Stimulated activated CD8-positive, alpha-beta memory T cell treated with anti-CD3 and anti-CD28 coated beads, Interleukin-15, amount 100 ng/mL, for 4 hours (primary cell): ENCODE results near the gene SFXN5.
"Not testable (repeated sequence)": the region's sequence is repeated elsewhere in the genome, so short reads cannot be mapped to it uniquely, and the experiment has no call there.

ENCODE experiments used
- DNase-seq, 2 donors: peaks; one replicate each; pipeline ENCODE4 v3.0.0-alpha.2; 2020; ENCODE audit warnings: low read depth in 2 of 2

The SFXN5 gene

GRCh38 chr2:73101626-73102256 lies 30.2 kb upstream of the SFXN5 start:
- DNase-seq, result no peak

GRCh38 chr2:73100956-73101355 lies 29.4 kb upstream of the SFXN5 start:
- no peak for DNase-seq

GRCh38 chr2:73099486-73099885 lies 28.0 kb upstream of the SFXN5 start:
- DNase-seq, result no peak

DNA sequence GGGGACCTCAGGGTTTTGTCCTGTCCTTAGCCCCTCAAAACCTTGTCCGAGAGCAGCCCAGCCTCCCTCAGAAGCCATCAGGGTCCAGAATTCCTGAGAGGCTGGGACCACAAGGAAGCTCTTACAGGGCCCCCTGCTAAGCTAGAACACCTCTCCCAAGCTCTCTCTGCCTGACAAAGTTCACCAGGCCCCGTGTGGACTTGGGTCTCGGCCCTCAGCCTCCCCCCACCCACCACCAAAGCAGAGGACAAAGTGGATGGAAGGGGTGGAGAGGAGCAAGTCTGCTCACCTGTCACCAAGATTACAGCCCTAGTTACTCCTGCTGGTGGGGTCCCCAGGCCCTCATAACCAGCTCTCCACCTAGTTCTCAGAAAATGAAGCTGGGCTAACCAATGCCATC lies 24.4 kb upstream of the SFXN5 start:
- DNase-seq, result no peak

DNA sequence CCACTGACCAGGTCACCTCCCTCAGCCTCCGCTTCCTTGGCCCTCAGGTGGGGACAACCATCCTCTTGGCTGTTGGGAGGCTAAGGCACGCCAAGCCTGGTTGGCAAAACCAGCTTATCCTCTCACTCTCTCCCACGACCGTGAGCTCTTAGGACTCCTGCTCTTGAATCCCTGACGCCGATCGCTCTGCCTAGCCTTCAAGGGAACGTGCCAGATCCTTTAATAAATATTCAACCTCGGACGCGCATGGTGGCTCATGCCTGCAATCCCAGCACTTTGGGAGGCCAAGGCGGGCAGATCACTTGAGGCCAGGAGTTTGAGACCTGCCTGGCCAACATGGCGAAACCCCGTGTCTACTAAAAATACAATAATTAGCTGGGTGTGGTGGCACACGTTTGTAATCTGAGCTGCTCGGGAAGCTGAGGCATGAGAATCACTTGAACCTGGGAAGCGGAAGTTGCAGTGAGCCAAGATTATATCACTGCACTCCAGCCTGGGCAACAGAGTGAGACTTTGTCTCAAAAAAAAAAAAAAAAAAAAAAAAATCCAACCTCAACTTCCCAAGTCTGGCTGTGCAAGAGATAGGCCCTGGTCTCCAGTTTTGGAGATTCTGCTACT lies 22.2 kb upstream of the SFXN5 start:
- not testable (repeated sequence) for DNase-seq

- no peak for DNase-seq
Measured at GRCh38 chr2:73092146-73092783, 20.8 kb upstream of the SFXN5 start.

DNA sequence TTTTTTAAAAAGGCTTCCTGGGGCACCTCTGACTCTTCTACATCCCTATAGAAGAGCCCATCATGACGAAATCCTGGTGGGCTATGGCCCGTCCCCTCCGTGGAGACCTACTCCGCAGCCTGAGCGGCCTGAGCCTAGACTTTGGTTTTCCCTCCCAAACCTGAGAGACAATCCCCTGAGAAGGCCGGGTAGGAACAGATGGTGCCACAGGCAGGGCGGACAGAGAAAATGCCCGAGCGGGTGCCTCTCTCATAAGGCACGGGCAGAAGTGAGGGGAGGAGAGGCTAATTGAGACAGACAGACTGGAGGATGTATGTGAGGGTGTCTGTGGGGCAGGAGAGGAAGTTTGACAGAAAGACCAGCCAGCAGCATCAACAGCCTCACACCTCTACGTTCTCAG lies 20.2 kb upstream of the SFXN5 start:
- DNase-seq, result no peak

DNA sequence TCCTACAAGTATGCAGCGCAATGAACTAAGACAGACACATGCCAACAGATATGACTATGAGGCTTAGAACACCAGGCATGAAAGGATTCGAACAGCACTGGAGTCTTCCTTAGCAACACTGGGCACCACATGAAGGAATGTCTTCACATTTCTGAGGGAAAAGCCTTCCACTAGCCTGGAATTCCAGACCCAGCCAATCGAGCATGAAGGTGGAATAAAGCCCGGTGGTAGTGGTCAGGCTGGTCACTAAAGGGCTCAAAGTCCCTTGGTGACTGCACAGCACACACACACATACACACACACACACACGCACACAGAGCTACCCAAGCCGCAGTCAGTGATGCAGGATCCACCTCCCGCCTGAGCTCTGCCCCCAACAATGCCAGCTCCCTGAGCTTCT lies 19.7 kb upstream of the SFXN5 start:
- DNase-seq, result no peak

GRCh38 chr2:73089270-73090030 lies 17.9 kb upstream of the SFXN5 start:
- no peak for DNase-seq

DNA sequence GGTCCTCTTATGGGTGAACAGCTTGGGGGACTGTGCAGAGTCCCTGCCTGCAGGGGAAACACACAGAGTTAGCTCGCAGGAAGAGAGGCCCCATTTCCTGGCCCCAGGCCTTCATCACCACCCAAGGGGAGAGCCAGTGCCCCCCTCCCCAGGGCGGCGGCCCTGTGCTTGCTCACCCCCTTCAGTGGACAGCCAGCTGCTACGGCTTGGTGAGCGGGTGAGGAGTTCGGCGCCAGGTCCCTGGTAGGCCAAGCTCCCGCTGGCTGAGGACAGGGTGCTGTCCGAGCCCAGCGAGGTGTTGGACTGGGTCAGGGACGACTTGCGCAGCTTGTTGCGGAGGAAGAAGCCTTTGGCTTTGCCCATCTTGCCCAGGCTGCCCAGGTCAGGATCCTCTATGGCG lies 17.2 kb upstream of the SFXN5 start:
- no peak for DNase-seq

GRCh38 chr2:73088211-73088610 lies 16.7 kb upstream of the SFXN5 start:
- DNase-seq, result no peak

DNA sequence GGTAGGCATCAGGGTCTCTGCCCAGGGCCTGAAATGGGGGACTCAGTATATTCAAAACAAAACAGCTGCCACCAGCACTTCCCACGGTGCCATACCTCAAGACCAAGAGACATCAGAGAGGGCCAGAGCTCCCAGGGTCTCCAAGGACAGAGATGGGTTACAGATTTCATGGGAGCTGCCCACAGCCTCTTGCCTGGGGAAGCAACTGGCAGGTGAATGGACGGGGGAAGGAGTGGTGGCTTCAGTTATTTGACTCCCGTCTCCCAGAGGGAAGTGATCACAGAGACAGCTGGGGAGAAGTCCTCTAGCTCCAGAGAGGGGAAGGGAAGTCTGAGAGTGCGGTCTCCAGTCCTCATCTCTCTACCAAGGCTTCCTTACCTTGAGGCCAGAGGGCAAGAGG lies 15.8 kb upstream of the SFXN5 start:
- DNase-seq, result no peak

DNA sequence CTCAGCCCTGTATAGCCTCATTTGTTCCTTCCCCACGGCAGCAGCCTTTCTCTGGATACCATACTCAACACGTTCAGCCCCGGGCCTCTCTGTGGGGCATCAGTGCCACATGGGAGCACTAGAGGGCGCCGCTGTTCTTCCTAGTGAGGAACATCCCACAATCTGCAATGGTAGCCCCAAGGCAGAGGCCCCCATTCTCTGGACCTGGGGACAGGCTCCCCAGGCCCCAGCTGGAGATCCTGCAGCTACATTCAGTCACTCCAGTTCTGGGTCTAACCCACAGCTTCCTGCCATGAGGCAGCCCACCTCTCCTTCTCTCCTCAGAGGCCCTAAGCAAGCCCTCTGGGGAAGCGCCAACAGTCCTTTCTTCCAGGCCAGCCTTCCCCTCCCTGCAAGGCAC lies 14.2 kb upstream of the SFXN5 start:
- DNase-seq, result peak; percentile 52 to 68

DNA sequence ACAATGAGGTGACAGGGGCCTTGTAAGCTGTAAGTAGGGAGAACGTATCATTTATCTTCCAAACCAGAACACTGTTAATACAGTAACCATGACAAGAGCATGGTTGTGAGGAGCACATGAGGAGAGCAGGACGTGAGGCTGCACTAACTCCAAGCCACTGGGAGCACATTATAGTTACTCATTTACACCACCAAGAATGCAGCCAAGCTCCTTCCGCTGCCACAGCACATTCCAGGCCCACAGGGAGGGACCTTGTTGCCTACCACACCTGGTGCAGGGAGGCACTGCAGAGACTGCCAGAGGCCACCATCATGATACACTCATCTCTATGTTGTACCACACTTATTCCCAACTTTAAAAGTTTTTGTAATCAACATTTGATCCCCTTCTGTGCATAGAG lies 13.5 kb upstream of the SFXN5 start:
- no peak for DNase-seq

DNA sequence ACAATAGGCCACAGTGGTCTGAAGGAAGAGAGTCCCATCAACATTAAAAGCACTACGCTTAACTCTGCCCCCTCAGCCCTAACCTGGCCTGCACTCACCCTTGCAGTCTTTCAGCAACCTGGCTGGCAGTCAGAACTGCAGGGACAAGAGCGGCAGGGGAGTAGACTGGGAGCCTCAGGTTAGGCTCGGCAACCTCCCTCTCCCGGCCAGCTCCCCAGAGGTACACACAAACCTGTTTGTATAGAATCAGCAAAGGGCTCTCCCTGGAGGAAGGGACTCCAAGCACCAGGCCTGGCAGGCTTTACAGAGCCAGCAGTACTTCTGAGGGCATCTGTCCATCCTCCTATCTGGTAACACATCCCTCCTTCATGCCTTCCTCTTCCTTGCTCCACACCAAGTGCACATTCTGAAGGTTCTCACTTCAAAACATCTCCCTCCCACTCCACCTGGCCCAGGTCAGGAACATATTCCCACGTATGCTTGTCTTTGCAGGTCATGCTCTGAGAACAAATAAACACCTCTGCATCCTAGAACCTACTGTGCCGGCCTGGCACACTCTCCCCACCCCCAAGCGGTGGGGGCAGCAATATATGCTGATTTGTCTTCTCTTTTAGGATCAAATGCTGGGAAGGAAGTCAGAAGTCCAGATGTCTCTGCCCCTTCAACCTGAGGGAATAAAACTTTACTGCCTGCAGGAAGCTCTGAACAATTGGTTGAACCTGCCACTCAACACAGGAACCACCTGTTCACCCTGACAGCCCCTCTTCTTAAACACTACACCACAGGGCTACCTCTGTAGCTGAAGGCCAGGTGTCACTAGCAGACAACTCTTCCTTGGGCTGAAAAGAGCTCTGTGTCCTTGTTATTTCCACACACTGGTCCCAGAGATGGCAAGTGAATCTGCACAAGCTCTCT lies 12.6 kb upstream of the SFXN5 start:
- no peak for DNase-seq

DNA sequence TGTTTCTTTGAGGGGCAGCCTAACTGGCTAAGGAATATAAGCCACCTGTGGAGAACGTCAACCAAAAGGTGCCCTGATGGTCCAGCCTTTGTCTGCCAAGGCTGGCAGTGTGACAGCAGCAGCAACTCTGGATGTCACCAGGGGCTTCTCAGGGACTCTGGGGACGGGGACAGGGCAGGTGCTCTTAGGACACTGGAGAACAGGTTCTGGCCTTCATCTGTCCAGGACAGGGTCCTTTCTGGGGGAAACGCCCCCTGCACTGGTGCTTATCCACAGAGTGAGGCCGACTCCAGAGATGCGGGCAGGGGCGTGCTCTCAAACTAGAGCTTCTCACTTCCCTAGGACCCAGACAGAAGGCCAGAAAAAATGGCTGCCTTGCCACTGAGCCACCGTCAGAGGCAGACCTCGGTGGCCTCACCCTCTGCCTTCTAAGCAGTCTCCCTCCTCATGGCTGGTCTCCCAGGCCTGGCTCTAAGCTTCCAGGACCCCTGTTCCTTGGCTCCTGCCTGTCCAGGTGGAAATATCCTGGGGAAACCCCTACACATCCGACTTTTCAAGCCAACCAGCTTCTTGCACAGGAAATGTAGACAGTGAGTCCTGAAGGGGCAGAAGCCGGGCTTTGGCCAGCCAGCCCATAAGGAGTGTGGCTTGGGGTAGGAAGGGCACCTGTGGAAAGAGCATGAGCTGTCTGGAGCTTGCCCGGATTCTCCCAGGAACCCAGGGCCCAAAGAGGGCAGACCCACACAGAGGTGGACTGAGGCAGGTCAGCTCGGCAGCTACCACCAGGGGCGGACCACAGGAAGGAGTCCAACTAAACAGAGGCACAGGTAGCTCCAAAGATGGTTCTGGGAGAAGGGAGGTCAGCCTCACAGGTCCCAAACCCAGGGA lies 11.3 kb upstream of the SFXN5 start:
- no peak for DNase-seq

- no peak for DNase-seq
Measured at GRCh38 chr2:73081181-73081671, 9.7 kb upstream of the SFXN5 start.

DNA sequence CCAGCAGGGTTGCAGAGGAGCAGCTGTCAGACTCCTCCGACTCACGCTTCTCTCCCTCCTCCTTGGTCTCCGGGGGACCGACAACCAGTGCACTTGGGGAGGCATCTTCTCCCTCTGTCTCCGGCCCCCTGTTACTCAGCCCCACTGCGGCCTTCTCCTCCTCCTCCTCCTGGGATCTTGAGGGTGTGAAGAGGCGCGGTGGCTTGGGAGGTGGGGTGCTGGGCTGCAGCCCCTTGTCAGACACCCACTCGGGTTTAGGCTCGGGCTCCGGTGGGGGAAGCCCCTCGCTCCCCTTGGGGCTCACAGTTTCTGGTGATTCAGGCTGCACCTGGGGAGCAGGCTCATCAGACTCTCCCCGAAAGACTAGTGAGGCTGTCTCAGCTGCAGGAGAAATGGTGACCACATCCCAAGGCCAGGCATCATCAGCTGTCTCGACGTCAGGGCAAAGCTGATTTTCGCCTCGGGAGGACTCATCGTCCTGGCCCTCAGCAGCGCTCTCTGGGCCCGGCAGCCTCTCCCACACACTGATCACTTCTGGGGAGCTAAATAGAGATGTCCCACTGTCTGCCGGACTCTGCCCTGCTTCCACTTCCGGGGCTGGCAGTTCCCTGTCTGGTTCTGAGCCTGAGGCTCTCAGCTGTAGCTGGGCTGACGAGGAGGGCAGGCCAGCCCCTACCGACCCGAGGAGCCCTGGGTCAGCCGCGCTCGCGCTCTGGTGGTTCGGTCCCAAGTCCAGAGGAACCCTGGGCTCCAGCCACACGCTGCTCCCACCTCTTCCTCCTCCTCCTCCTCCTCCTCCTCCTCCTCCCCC lies 9.0 kb upstream of the SFXN5 start:
- DNase-seq, result no peak

DNA sequence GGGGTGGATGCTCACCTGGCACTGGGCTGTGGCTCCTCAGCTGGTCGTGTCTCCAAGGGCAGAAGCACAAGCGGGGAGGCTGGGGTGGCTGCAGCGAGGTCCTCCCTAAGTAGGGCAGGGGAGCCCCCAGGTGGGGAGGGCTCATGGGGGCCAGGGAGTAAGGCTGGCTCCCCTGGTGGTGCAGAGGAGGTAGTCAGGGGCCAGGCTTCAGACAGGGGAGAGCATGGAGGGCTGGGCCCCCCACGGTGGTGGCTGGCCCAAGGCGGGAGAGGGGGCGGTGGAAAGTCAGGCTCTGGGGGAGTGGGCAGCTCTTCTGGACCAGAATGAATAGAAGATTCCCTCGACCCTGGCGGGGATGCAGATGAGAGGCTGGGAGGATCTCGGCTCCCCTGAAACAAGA lies 8.1 kb upstream of the SFXN5 start:
- no peak for DNase-seq
